OCI-LY1 (cell line): ENCODE results near the gene ABCA9.

Source experiments
- H2AFZ ChIP-seq: fragments of 200-600 bp; sonication (generic), shearing (Covaris generic); 2 replicates; pipeline ENCODE4 v1.6.0; 2014; ENCODE audit warnings: antibody characterized with exemption, mild to moderate bottlenecking, low read length
- H3F3A ChIP-seq: fragments of 200-600 bp; sonication (generic), shearing (Covaris generic); 2 replicates; pipeline ENCODE4 v1.6.0; 2014; ENCODE audit warnings: mild to moderate bottlenecking, antibody characterized with exemption, low read length, moderate library complexity; ENCODE audit not compliant: insufficient read depth
- H3K27ac ChIP-seq: fragments of 200-600 bp; sonication (generic); 2 replicates; pipeline ENCODE4 v1.5.1; 2014; ENCODE audit warnings: low read length, mixed run types, mild to moderate bottlenecking, low read depth; ENCODE audit not compliant: poor library complexity, severe bottlenecking
- H3K27me3 ChIP-seq: fragments of 200-600 bp; sonication (generic); 2 replicates; pipeline ENCODE4 v1.6.0; 2014; ENCODE audit warnings: antibody characterized with exemption, mild to moderate bottlenecking, low read length, moderate library complexity; ENCODE audit not compliant: insufficient read depth
- H3K36me3 ChIP-seq: fragments of 200-600 bp; sonication (generic); 2 replicates; pipeline ENCODE4 v1.6.1; 2014; ENCODE audit warnings: mild to moderate bottlenecking, antibody characterized with exemption, low read length, moderate library complexity, mixed read lengths; ENCODE audit not compliant: insufficient read depth
- H3K4me1 ChIP-seq: fragments of 200-600 bp; sonication (generic); 2 replicates; pipeline ENCODE4 v1.5.1; 2014; ENCODE audit warnings: mild to moderate bottlenecking, low read length, moderate library complexity; ENCODE audit not compliant: insufficient read depth, severe bottlenecking
- H3K4me2 ChIP-seq: fragments of 200-600 bp; sonication (generic), shearing (Covaris generic); 2 replicates; pipeline ENCODE4 v1.6.1; 2014; ENCODE audit warnings: low read length
- H3K4me3 ChIP-seq: fragments of 200-600 bp; sonication (generic); 2 replicates; pipeline ENCODE4 v1.5.1; 2014; ENCODE audit warnings: low read length, low read depth, mild to moderate bottlenecking, mixed read lengths; ENCODE audit not compliant: poor library complexity, severe bottlenecking
- H3K79me2 ChIP-seq: fragments of 200-600 bp; shearing (Covaris generic); 2 replicates; pipeline ENCODE4 v1.6.1; 2016; ENCODE audit warnings: mixed run types, low read length, mixed read lengths; ENCODE audit not compliant: insufficient read depth
- H3K9ac ChIP-seq: fragments of 200-600 bp; sonication (generic), shearing (Covaris generic); 2 replicates; pipeline ENCODE4 v1.6.1; 2014; ENCODE audit warnings: mild to moderate bottlenecking, low read length, mixed read lengths
- H3K9me2 ChIP-seq: fragments of 200-600 bp; sonication (generic), shearing (Covaris generic); 2 replicates; pipeline ENCODE4 v1.6.1; 2014; ENCODE audit warnings: low read depth, mild to moderate bottlenecking, low read length, mixed read lengths
- H3K9me3 ChIP-seq: fragments of 200-600 bp; shearing (Covaris generic); 2 replicates; pipeline ENCODE4 v1.6.1; 2014; ENCODE audit warnings: low read length, mixed read lengths
- H4K20me1 ChIP-seq: fragments of 200-600 bp; sonication (generic), shearing (Covaris generic); 2 replicates; pipeline ENCODE4 v1.6.0; 2016; ENCODE audit warnings: mild to moderate bottlenecking, low read length; ENCODE audit not compliant: insufficient read depth
- CTCF ChIP-seq: fragments of 200-600 bp; sonication (generic), shearing (Covaris generic); IDR thresholded peaks from 2 replicates; pipeline ENCODE4 v1.5.1; 2017; ENCODE audit warnings: mild to moderate bottlenecking, antibody characterized with exemption, low read length, moderate library complexity, mixed read lengths
- EZH2 ChIP-seq: fragments of 200-600 bp; sonication (generic), shearing (Covaris generic); IDR thresholded peaks from 2 replicates; pipeline ENCODE4 v1.8.0; 2017; ENCODE audit warnings: borderline replicate concordance, mixed run types, mild to moderate bottlenecking, antibody characterized with exemption, low read length, moderate library complexity, mixed read lengths

ABCA9 gene

DNA sequence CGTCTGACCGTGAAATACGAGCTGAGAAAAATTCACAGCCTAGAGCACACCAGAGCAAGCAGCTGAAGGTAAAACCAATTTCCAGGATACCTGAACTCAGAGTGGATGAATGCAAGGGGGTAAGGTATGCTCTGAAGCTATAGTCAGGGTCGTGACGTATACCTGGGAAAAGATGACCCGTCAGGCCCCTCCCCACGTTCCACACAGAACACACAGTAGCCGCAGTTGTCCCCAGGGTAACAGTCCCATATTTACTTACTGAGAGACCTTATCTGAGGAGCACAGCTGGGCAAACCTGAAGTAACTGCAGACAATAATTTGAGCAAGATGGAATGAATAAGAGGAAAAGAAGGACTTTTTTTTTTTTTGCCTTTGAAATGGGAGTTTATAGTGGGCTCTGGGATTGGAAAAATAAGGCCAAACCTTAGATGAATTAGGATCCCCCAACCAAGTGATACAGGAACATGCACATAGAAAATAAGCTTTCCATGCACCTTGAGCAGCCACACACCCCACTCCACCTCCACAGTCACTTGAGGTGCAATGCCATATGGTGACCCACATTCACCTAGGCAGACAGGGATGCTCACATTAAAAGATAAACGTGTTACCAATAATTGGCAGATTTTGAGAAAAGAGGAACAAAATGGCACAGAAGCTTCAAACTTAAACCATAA lies 43.0 kb upstream of the ABCA9 start:
- Histone ChIP-seq H3K9ac (no peak overlapping the region), H2AFZ (no peak overlapping the region), H3F3A (no peaks in the 10 kb centered on the region), H3K4me1 (no peaks in the 10 kb centered on the region), H3K4me3 (no peak overlapping the region), H3K27me3 (no peaks in the 10 kb centered on the region), H4K20me1 (no peaks in the 10 kb centered on the region), H3K79me2 (no peaks in the 10 kb centered on the region), H3K4me2 (no peak overlapping the region), H3K9me3 (no peaks in the 10 kb centered on the region), H3K9me2 (no peaks in the 10 kb centered on the region), H3K27ac (no peak overlapping the region), H3K36me3 (no peaks in the 10 kb centered on the region)
- TF ChIP-seq CTCF, result no peak
- TF ChIP-seq EZH2, result no peak

DNA sequence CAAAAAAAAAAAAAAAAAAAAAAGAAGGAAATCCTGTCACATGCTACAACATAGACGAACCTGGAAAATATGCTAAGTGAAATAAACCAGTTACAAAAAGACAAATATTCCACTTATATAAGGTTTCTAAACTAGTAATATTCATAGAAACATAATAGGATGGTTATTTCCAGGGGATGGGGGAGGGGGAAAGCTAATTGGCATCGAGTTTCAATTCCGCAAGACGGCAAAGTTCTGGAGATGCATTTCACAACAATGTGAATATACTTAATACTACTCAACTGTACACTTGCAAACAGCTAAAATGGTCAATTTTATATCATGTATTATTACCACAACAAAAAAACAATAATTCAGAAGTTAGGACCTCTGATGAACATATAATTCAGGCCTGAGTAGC lies 37.9 kb upstream of the ABCA9 start:
- no peaks in the 10 kb centered on the region for H3K27me3 ChIP-seq
- H3K9me2 ChIP-seq, result no peaks in the 10 kb centered on the region
- H3K4me2 ChIP-seq, result no peak overlapping the region
- no peaks in the 10 kb centered on the region for H3K79me2 ChIP-seq
- H3F3A ChIP-seq, result no peaks in the 10 kb centered on the region
- H3K27ac ChIP-seq, result no peak overlapping the region
- H3K9me3 ChIP-seq, result no peaks in the 10 kb centered on the region
- H3K4me3 ChIP-seq, result no peak overlapping the region
- no peak overlapping the region for H2AFZ ChIP-seq
- H3K4me1 ChIP-seq, result peaks cover 5% of the 10 kb centered on the region
- no peak overlapping the region for H3K9ac ChIP-seq
- H4K20me1 ChIP-seq, result no peaks in the 10 kb centered on the region
- TF ChIP-seq CTCF (no peak), EZH2 (no peak)
- no peaks in the 10 kb centered on the region for H3K36me3 ChIP-seq

DNA sequence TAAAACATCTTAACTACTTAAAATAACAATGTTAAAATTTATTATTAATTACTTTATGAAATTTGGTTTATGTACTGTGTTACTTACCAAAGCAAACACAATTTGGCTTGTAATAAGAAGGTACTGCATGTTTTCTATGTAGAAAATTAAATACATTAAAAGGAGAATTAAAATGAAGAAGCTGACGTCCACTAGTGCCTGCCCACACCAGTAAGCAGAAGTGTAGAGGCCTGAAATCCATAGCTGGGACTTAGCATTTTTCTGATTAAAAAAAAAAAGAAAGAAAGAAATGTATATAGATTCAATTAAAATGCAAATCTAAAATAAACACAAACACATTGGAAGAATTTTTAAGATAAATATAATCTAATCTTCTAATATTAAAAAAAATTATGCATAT lies 35.8 kb upstream of the ABCA9 start:
- Histone ChIP-seq H3K27me3 (no peaks in the 10 kb centered on the region), H3K4me1 (peaks cover 14% of the 10 kb centered on the region), H3K9ac (no peak overlapping the region), H3K36me3 (no peaks in the 10 kb centered on the region), H3K9me3 (no peaks in the 10 kb centered on the region), H3K27ac (no peak overlapping the region), H3K4me3 (no peak overlapping the region), H3K79me2 (no peaks in the 10 kb centered on the region), H2AFZ (no peak overlapping the region), H3F3A (no peaks in the 10 kb centered on the region), H4K20me1 (no peaks in the 10 kb centered on the region), H3K9me2 (no peaks in the 10 kb centered on the region), H3K4me2 (no peak overlapping the region)
- TF ChIP-seq CTCF (no peak), EZH2 (no peak)
